Fibroblast of upper back skin (primary cell): Measurements from ENCODE around the gene NANOG.
"Not testable (repeated sequence)": the region's sequence is repeated elsewhere in the genome, so short reads cannot be mapped to it uniquely, and the experiment has no call there.

ENCODE experiments used
- DNase-seq: peaks from one replicate; pipeline ENCODE4 v3.0.0-alpha.2; 2013

Gene NANOG

GRCh38 chr12:7788884-7789528 is at the start of gene NANOG:
NANOG (plus strand) TSS chr12:7789402; CDS start chr12:7789615, 213 bp downstream.
- not testable (repeated sequence) for DNase-seq

- DNase-seq: no peak
Observed at GRCh38 chr12:7747246-7747645, 42.0 kb upstream of the NANOG start, which contains the start of gene CLEC4C. CLEC4C (minus strand) TSS chr12:7747375; CDS start chr12:7747348, 27 bp downstream.

- DNase-seq: no peak
Observed at GRCh38 chr12:7748852-7749251, 40.4 kb upstream of the NANOG start.

- no peak for DNase-seq
Observed at GRCh38 chr12:7749442-7749841, 39.8 kb upstream of the NANOG start.

- DNase-seq: no peak
Observed at GRCh38 chr12:7750350-7750749, 38.9 kb upstream of the NANOG start.

GRCh38 chr12:7751394-7751793 is 37.8 kb upstream of the NANOG start:
- DNase-seq: no peak

GRCh38 chr12:7751941-7752922 is 37.0 kb upstream of the NANOG start:
- not testable (repeated sequence) for DNase-seq

GRCh38 chr12:7755668-7756067 is 33.5 kb upstream of the NANOG start:
- DNase-seq: not testable (repeated sequence)

GRCh38 chr12:7756993-7757392 is 32.2 kb upstream of the NANOG start:
- no peak for DNase-seq

- no peak for DNase-seq
Observed at GRCh38 chr12:7758766-7759140, 30.4 kb upstream of the NANOG start.

- no peak for DNase-seq
Observed at GRCh38 chr12:7769999-7770398, 19.2 kb upstream of the NANOG start.

- no peak for DNase-seq
Observed at GRCh38 chr12:7781274-7781673, 7.9 kb upstream of the NANOG start.

GRCh38 chr12:7782055-7782454 is 7.1 kb upstream of the NANOG start:
- no peak for DNase-seq

- DNase-seq: not testable (repeated sequence)
Observed at GRCh38 chr12:7783433-7783832, 5.8 kb upstream of the NANOG start.

- DNase-seq: no peak
Observed at GRCh38 chr12:7784701-7785100, 4.5 kb upstream of the NANOG start.

GRCh38 chr12:7787574-7788293 is 1.5 kb upstream of the NANOG start:
- DNase-seq: no peak

GRCh38 chr12:7788294-7788660 is 925 bp upstream of the NANOG start:
- DNase-seq: no peak

GRCh38 chr12:7793211-7793610 is 4.0 kb downstream of the NANOG start:
- no peak for DNase-seq

- DNase-seq: not testable (repeated sequence)
Observed at GRCh38 chr12:7797269-7797668, 8.1 kb downstream of the NANOG start.

- DNase-seq: peak; percentile 3
Observed at GRCh38 chr12:7797698-7798398, 8.6 kb downstream of the NANOG start.

GRCh38 chr12:7798750-7799308 is 9.6 kb downstream of the NANOG start:
- DNase-seq: not testable (repeated sequence)

- no peak for DNase-seq
Observed at GRCh38 chr12:7801460-7801859, 12.3 kb downstream of the NANOG start.
